Stimulated activated memory B cell treated with anti-CD40 and anti-IgM and Interleukin-4, amounts not matched to agents 10 μg/mL and 1 μg/mL and 100 μg/mL, for 72 hours (primary cell): ENCODE results near the gene NEK2.
A peak's percentile ranks its signal among the peaks of the same experiment; 100 is the strongest.
"Not testable (repeated sequence)": the region's sequence is repeated elsewhere in the genome, so short reads cannot be mapped to it uniquely, and the experiment has no call there.

Experiments used
- ATAC-seq: fragments of 150-1000 bp; cut with Tn5 transposase; 2 replicates; pipeline ENCODE4 v1.10.0; 2021
- H3K27ac Mint-ChIP-seq: one replicate; pipeline ENCODE4 v1.8.0; 2022; ENCODE audit warnings: mild to moderate bottlenecking, mixed read lengths
- H3K27me3 Mint-ChIP-seq: one replicate; pipeline ENCODE4 v1.8.0; 2022; ENCODE audit warnings: mixed read lengths
- H3K36me3 Mint-ChIP-seq: one replicate; pipeline ENCODE4 v1.8.0; 2022; ENCODE audit warnings: mixed read lengths
- H3K4me1 Mint-ChIP-seq: one replicate; pipeline ENCODE4 v1.8.0; 2022; ENCODE audit warnings: mixed read lengths
- H3K4me3 Mint-ChIP-seq: one replicate; pipeline ENCODE4 v1.8.0; 2022; ENCODE audit warnings: mild to moderate bottlenecking, moderate library complexity, mixed read lengths
- H3K9me3 Mint-ChIP-seq: one replicate; pipeline ENCODE4 v1.8.0; 2022; ENCODE audit warnings: mixed read lengths

Gene NEK2

GRCh38 chr1:211675230-211676105 is at the start of gene NEK2:
TSS of gene NEK2 (minus strand) at chr1:211675621. CDS start at chr1:211675479, 142 bp downstream.
- Mint-ChIP-seq H3K27me3 (no peaks in the 10 kb centered on the region), H3K4me1 (peaks cover 35% of the 10 kb centered on the region), H3K4me3 (peak within 1 kb of the TSS; percentile 85), H3K36me3 (no peaks in the 10 kb centered on the region), H3K27ac (peak within 1 kb of the TSS; percentile 71), H3K9me3 (no peaks in the 10 kb centered on the region)
- peak; percentile 95 for ATAC-seq

DNA sequence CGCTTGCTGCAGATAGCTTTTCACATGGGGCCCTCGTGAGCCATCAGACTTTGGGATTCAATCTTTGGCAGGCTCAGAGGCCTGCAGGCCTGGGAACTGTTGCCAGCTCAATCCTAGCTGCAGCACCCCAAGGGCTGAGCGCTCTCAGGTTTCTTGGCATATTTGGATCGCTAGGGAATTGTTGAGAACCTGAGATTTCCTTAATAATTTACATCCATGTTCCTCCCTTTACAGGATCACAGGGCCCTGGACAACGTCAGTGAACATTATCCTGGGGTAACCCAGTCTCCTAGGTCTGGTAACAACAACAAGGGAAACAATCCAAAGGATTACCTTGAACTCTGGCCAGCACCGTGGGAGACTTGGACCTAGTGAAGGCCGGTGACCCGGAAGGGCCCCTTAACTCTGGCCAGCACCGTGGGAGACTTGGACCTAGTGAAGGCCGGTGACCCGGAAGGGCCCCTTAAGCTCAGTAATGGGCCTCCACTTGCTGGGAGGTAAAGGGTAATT is 49.3 kb upstream of the NEK2 start:
- Mint-ChIP-seq H3K27ac (no peak overlapping the region), H3K27me3 (no peaks in the 10 kb centered on the region), H3K9me3 (peaks cover 8% of the 10 kb centered on the region), H3K36me3 (no peaks in the 10 kb centered on the region), H3K4me1 (no peaks in the 10 kb centered on the region), H3K4me3 (no peak overlapping the region)
- no peak for ATAC-seq

- Mint-ChIP-seq H3K4me1 (no peaks in the 10 kb centered on the region), H3K27ac (no peak overlapping the region), H3K36me3 (no peaks in the 10 kb centered on the region), H3K27me3 (no peaks in the 10 kb centered on the region), H3K4me3 (no peak overlapping the region), H3K9me3 (peaks cover 8% of the 10 kb centered on the region)
- no peak for ATAC-seq
Measured at GRCh38 chr1:211723273-211723672, 47.9 kb upstream of the NEK2 start.

GRCh38 chr1:211722277-211723175 is 47.1 kb upstream of the NEK2 start:
- Mint-ChIP-seq H3K4me1 (no peaks in the 10 kb centered on the region), H3K4me3 (no peak overlapping the region), H3K9me3 (peaks cover 8% of the 10 kb centered on the region), H3K27ac (no peak overlapping the region), H3K36me3 (no peaks in the 10 kb centered on the region), H3K27me3 (no peaks in the 10 kb centered on the region)
- ATAC-seq: no peak

DNA sequence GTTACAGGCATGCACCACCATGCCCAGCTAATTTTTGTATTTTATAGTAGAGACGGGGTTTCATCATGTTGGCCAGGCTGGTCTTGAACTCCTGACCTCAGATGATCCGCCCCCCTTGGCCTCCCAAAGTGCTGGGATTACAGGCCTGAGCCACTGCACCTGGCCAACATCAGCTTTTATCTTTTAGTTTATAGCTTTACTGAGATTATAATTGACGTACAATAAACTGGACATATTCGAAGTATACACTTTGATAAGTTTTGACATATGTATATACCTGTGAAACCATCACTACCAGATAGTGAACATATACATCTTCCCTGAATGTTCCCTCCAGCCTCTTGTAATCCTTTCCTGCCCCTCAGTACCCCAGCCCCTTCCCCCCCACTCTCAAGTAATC is 41.1 kb upstream of the NEK2 start:
- H3K27ac Mint-ChIP-seq, H3K36me3 Mint-ChIP-seq, ATAC-seq, H3K4me1 Mint-ChIP-seq, H3K27me3 Mint-ChIP-seq, H3K4me3 Mint-ChIP-seq, H3K9me3 Mint-ChIP-seq: not testable (repeated sequence)

GRCh38 chr1:211715971-211716370 is 40.5 kb upstream of the NEK2 start:
- Mint-ChIP-seq H3K4me3 (no peak overlapping the region), H3K27ac (no peak overlapping the region), H3K36me3 (no peaks in the 10 kb centered on the region), H3K27me3 (no peaks in the 10 kb centered on the region), H3K9me3 (peaks cover 4% of the 10 kb centered on the region), H3K4me1 (peaks cover 13% of the 10 kb centered on the region)
- ATAC-seq: peak; percentile 45

- H3K9me3 Mint-ChIP-seq: no peaks in the 10 kb centered on the region
- peaks cover 19% of the 10 kb centered on the region for H3K4me1 Mint-ChIP-seq
- H3K4me3 Mint-ChIP-seq: no peak overlapping the region
- H3K27me3 Mint-ChIP-seq: no peaks in the 10 kb centered on the region
- H3K27ac Mint-ChIP-seq: no peak overlapping the region
- no peaks in the 10 kb centered on the region for H3K36me3 Mint-ChIP-seq
- ATAC-seq: no peak
Measured at GRCh38 chr1:211714154-211714553, 38.7 kb upstream of the NEK2 start.

DNA sequence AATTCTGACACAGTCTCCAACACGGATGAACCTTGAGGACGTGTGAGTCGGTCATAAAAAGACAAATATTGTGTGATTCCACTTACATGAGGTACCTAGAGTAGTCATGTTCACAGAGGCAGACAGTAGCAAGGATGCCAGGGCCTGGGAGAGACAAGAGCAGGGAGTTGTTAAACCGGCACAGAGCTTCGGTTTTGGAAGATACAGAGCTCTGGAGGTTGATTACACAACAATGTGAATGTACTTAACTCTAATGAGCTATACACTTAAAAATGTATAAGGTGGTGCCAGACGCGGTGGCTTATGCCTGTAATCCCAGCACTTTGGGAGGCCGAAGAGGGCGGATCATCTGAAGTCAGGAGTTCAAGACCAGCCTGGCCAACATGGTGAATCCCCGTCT is 37.8 kb upstream of the NEK2 start:
- H3K4me1 Mint-ChIP-seq: peaks cover 19% of the 10 kb centered on the region
- ATAC-seq: no peak
- H3K9me3 Mint-ChIP-seq: no peaks in the 10 kb centered on the region
- H3K4me3 Mint-ChIP-seq: no peak overlapping the region
- no peaks in the 10 kb centered on the region for H3K36me3 Mint-ChIP-seq
- no peak overlapping the region for H3K27ac Mint-ChIP-seq
- no peaks in the 10 kb centered on the region for H3K27me3 Mint-ChIP-seq

DNA sequence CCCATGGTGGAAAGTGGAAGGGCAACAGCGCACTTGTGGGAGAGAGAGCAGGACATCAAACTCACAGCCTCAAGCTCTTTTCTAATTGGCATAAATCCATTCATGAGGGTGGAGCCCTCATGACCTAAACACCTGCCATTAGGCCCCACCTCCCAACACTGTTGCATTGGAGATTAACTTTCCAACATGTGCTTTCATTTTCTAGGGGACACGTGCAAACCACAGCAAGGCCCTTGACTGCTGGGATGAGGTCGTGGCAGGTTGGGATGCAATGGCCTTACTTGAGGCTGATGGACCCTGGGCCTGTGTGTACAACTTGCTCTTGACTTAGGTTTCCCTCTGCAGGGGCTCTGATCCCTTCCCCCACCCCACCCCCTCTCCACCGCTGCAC is 35.9 kb upstream of the NEK2 start:
- no peaks in the 10 kb centered on the region for H3K36me3 Mint-ChIP-seq
- no peak overlapping the region for H3K4me3 Mint-ChIP-seq
- H3K27ac Mint-ChIP-seq: no peak overlapping the region
- no peak for ATAC-seq
- no peaks in the 10 kb centered on the region for H3K9me3 Mint-ChIP-seq
- H3K4me1 Mint-ChIP-seq: peaks cover 19% of the 10 kb centered on the region
- no peaks in the 10 kb centered on the region for H3K27me3 Mint-ChIP-seq

GRCh38 chr1:211710566-211711314 is 35.3 kb upstream of the NEK2 start:
- H3K27ac Mint-ChIP-seq: no peak overlapping the region
- H3K4me3 Mint-ChIP-seq: no peak overlapping the region
- H3K4me1 Mint-ChIP-seq: peaks cover 13% of the 10 kb centered on the region
- ATAC-seq: no peak
- H3K9me3 Mint-ChIP-seq: no peaks in the 10 kb centered on the region
- H3K36me3 Mint-ChIP-seq: no peaks in the 10 kb centered on the region
- no peaks in the 10 kb centered on the region for H3K27me3 Mint-ChIP-seq

DNA sequence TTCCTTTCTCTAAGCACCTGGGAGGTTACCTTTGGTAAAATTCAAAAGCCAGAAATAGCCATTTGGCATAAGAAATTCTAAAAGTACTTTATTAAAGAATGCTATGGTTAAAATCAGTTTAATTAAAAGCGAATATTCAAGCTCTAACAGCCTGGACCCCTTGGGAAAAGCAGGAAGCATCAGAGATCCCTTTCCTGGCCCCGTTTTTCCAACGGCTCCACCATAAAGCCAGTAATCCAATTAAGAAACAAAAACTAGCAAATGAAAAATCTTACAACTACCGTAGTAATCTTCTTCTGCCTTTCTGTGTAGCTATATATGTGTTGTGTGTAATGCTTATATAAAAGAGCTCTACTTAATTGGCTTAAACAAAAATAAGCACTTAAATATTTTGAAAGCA is 33.5 kb upstream of the NEK2 start:
- H3K27ac Mint-ChIP-seq: no peak overlapping the region
- H3K9me3 Mint-ChIP-seq: no peaks in the 10 kb centered on the region
- H3K4me3 Mint-ChIP-seq: no peak overlapping the region

DNA sequence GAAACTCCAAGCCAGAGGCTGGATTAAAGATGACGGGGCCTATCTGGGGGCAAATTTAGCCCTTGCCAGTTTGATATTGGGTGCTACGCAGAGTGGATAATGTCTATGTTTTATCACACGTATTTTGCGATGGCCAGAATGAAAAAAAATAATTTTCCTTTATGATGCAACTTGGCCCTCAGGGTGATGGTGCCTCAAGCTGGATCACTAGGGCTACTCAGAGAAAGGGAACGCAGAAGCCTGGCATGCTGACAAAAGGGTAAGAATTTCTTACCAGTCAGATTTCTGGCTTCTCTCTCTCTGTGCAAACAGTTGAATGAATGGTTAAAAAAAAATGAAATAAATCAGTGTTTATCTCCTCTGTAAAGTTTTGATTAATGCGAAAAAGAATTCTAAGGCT is 32.6 kb upstream of the NEK2 start:
- Mint-ChIP-seq H3K4me3 (no peak overlapping the region), H3K27ac (no peak overlapping the region), H3K36me3 (no peaks in the 10 kb centered on the region), H3K4me1 (peaks cover 10% of the 10 kb centered on the region), H3K9me3 (no peaks in the 10 kb centered on the region), H3K27me3 (no peaks in the 10 kb centered on the region)
- no peak for ATAC-seq

More for the DNA sequence above, 33.5 kb upstream of the NEK2 start:
- no peak for ATAC-seq
- Mint-ChIP-seq H3K27me3 (no peaks in the 10 kb centered on the region), H3K36me3 (no peaks in the 10 kb centered on the region), H3K4me1 (peaks cover 10% of the 10 kb centered on the region)

- Mint-ChIP-seq H3K27ac (no peak overlapping the region), H3K4me1 (peaks cover 2% of the 10 kb centered on the region), H3K27me3 (no peaks in the 10 kb centered on the region), H3K9me3 (no peaks in the 10 kb centered on the region), H3K4me3 (no peak overlapping the region), H3K36me3 (no peaks in the 10 kb centered on the region)
- ATAC-seq: no peak
Measured at GRCh38 chr1:211705467-211706091, 30.2 kb upstream of the NEK2 start.

DNA sequence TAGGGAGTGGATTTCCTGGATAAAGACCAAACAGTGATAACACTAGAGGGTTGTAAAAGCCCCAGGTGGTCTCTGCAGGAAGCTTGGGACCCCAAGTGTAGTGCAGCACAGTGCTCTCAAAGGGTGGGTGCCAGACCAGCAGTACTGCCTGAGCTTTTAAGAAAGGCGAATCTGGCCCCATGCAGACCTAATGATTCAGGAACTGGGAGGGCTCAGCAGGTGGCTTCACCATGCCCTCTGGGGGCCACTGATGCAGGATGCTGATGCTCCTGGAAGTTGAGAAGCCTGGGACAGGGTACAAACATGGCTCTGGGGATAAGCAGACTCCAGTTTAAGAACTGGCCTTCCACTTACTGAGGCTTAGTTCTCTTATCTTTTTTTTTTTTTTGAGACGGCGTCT is 29.1 kb upstream of the NEK2 start:
- H3K9me3 Mint-ChIP-seq: no peaks in the 10 kb centered on the region
- H3K27me3 Mint-ChIP-seq: no peaks in the 10 kb centered on the region
- H3K4me1 Mint-ChIP-seq: peaks cover 6% of the 10 kb centered on the region
- H3K36me3 Mint-ChIP-seq: no peaks in the 10 kb centered on the region
- H3K4me3 Mint-ChIP-seq: no peak overlapping the region
- no peak for ATAC-seq
- H3K27ac Mint-ChIP-seq: no peak overlapping the region
